Measurements from ENCODE around the gene MAP3K3.

The MAP3K3 gene

GRCh38 chr17:63621684-63622573 is at the start of gene MAP3K3:
Gene MAP3K3 (plus strand): TSS chr17:63622417. CDS start chr17:63622760, 343 bp downstream.
- no peak for TF ChIP-seq GATA3 (IDR thresholded peaks at IDR 0.05; ENCODE audit: low read depth, low read length)

GRCh38 chr17:63573634-63574033 is 48.6 kb upstream of the MAP3K3 start:
- TF ChIP-seq GATA2 (IDR thresholded peaks at IDR 0.05; ENCODE audit: low read depth, low read length) = no peak
- no peak for TF ChIP-seq GATA3 (IDR thresholded peaks at IDR 0.05; ENCODE audit: low read depth, low read length)

GRCh38 chr17:63578027-63578768 is 44.0 kb upstream of the MAP3K3 start:
- TF ChIP-seq GATA3 (IDR thresholded peaks at IDR 0.05; ENCODE audit: low read depth, low read length) = no peak
- no peak for TF ChIP-seq GATA2 (IDR thresholded peaks at IDR 0.05; ENCODE audit: low read depth, low read length)

GRCh38 chr17:63578769-63579111 is 43.5 kb upstream of the MAP3K3 start:
- no peak for TF ChIP-seq GATA2 (IDR thresholded peaks at IDR 0.05; ENCODE audit: low read depth, low read length)
- no peak for TF ChIP-seq GATA3 (IDR thresholded peaks at IDR 0.05; ENCODE audit: low read depth, low read length)

GRCh38 chr17:63579633-63580032 is 42.6 kb upstream of the MAP3K3 start:
- TF ChIP-seq GATA3 (IDR thresholded peaks at IDR 0.05; ENCODE audit: low read depth, low read length) (no peak), GATA2 (IDR thresholded peaks at IDR 0.05; ENCODE audit: low read depth, low read length) (no peak)

- TF ChIP-seq GATA2 (IDR thresholded peaks at IDR 0.05; ENCODE audit: low read depth, low read length) (no peak), GATA3 (IDR thresholded peaks at IDR 0.05; ENCODE audit: low read depth, low read length) (no peak)
Measured at GRCh38 chr17:63587770-63588169, 34.4 kb upstream of the MAP3K3 start.

GRCh38 chr17:63588797-63589196 is 33.4 kb upstream of the MAP3K3 start:
- TF ChIP-seq GATA3 (IDR thresholded peaks at IDR 0.05; ENCODE audit: low read depth, low read length) (no peak), GATA2 (IDR thresholded peaks at IDR 0.05; ENCODE audit: low read depth, low read length) (no peak)

- TF ChIP-seq GATA2 (IDR thresholded peaks at IDR 0.05; ENCODE audit: low read depth, low read length) (no peak), GATA3 (IDR thresholded peaks at IDR 0.05; ENCODE audit: low read depth, low read length) (no peak)
Measured at GRCh38 chr17:63589646-63590045, 32.6 kb upstream of the MAP3K3 start.

GRCh38 chr17:63592797-63593196 is 29.4 kb upstream of the MAP3K3 start:
- TF ChIP-seq GATA2 (IDR thresholded peaks at IDR 0.05; ENCODE audit: low read depth, low read length) (no peak), GATA3 (IDR thresholded peaks at IDR 0.05; ENCODE audit: low read depth, low read length) (no peak)

- TF ChIP-seq GATA3 (IDR thresholded peaks at IDR 0.05; ENCODE audit: low read depth, low read length) (no peak), GATA2 (IDR thresholded peaks at IDR 0.05; ENCODE audit: low read depth, low read length) (no peak)
Measured at GRCh38 chr17:63595132-63595531, 27.1 kb upstream of the MAP3K3 start.

GRCh38 chr17:63596856-63597586 is 25.2 kb upstream of the MAP3K3 start:
- TF ChIP-seq GATA2 (IDR thresholded peaks at IDR 0.05; ENCODE audit: low read depth, low read length) (peak; percentile 43; the same call in 1 of the 2 replicates), GATA3 (IDR thresholded peaks at IDR 0.05; ENCODE audit: low read depth, low read length) (no peak; the same call in 1 of the 2 replicates)

GRCh38 chr17:63598281-63598680 is 23.9 kb upstream of the MAP3K3 start:
- TF ChIP-seq GATA2 (IDR thresholded peaks at IDR 0.05; ENCODE audit: low read depth, low read length) (no peak), GATA3 (IDR thresholded peaks at IDR 0.05; ENCODE audit: low read depth, low read length) (no peak)

- no peak for TF ChIP-seq GATA2 (IDR thresholded peaks at IDR 0.05; ENCODE audit: low read depth, low read length)
- TF ChIP-seq GATA3 (IDR thresholded peaks at IDR 0.05; ENCODE audit: low read depth, low read length) = no peak
Measured at GRCh38 chr17:63600569-63601438, 21.4 kb upstream of the MAP3K3 start, which contains the start of gene TACO1. Gene TACO1 (plus strand): TSS chr17:63600895. CDS start chr17:63601084, 189 bp downstream.

Data from SH-SY5Y (cell line).